ENCODE data around the gene SRD5A1. TPM values are rescaled to one million over a fixed set of nuclear protein-coding genes. Genes with fewer than 3 reads are reported as not detected.
"Not testable (repeated sequence)": the region's sequence is repeated elsewhere in the genome, so short reads cannot be mapped to it uniquely, and the experiment has no call there.

The SRD5A1 gene
- total RNA-seq, 4 donors from 2014 or later, result 34.1 to 126 (median 80.1) TPM

- Histone ChIP-seq H3K4me1 (peaks cover 8 to 63% (median 17%) of the 10 kb centered on the region in 3 donors), H3K27ac (peak overlapping the region; percentile 88 to 96 (median 91)), H3K9me3 (no peaks in the 10 kb centered on the region), H3K36me3 (peaks cover 0 to 10% (median 0%) of the 10 kb centered on the region in 3 donors), H3K4me3 (no peak overlapping the region), H3K27me3 (no peaks in the 10 kb centered on the region)
- intact Hi-C loops (cut with DNase I), result loop anchor here (5.0 kb wide), 1 partner anchor 74 kb away; the partner anchor contains the start of gene TENT4A
- 30 to 52% methylated on average over 4 of the region's 4 CpGs for WGBS, 2 donors
- DNase-seq, result no peak
- TF ChIP-seq CTCF (IDR thresholded peaks at IDR 0.05), result no peak
- TF ChIP-seq POLR2A (IDR thresholded peaks at IDR 0.05), result no peak
Observed at GRCh38 chr5:6638236-6638635, 5.0 kb downstream of the SRD5A1 start.

- no peaks in the 10 kb centered on the region for H3K9me3 ChIP-seq
- peaks cover 0 to 40% (median 6%) of the 10 kb centered on the region in 3 donors for H3K36me3 ChIP-seq
- no peak overlapping the region for H3K4me3 ChIP-seq
- intact Hi-C loops (cut with DNase I), result no loop called here
- H3K4me1 ChIP-seq, result peaks cover 0 to 24% (median 4%) of the 10 kb centered on the region in 3 donors
- 78 to 79% methylated on average over 1 of the region's 1 CpG for WGBS, 2 donors
- H3K27ac ChIP-seq, result no peak overlapping the region
- TF ChIP-seq CTCF (IDR thresholded peaks at IDR 0.05) (no peak), POLR2A (IDR thresholded peaks at IDR 0.05) (no peak)
- DNase-seq, result no peak
- H3K27me3 ChIP-seq, result no peaks in the 10 kb centered on the region
Observed at GRCh38 chr5:6642655-6643054, 9.4 kb downstream of the SRD5A1 start.

- Histone ChIP-seq H3K27ac (no peak overlapping the region), H3K9me3 (no peaks in the 10 kb centered on the region), H3K4me3 (no peak overlapping the region), H3K27me3 (no peaks in the 10 kb centered on the region), H3K36me3 (peaks cover 0 to 49% (median 6%) of the 10 kb centered on the region in 3 donors), H3K4me1 (peaks cover 0 to 18% (median 0%) of the 10 kb centered on the region in 3 donors)
- WGBS, 2 donors, result 54 to 83% methylated on average over 6 of the region's 6 CpGs
- DNase-seq, result no peak
- intact Hi-C loops (cut with DNase I), result no loop called here
- no peak for TF ChIP-seq POLR2A (IDR thresholded peaks at IDR 0.05)
- TF ChIP-seq CTCF (IDR thresholded peaks at IDR 0.05), result no peak
Observed at GRCh38 chr5:6644794-6645241, 11.6 kb downstream of the SRD5A1 start.

- WGBS, 2 donors, result 75 to 81% methylated on average over 10 to 11 of the region's 11 CpGs
- H3K27me3 ChIP-seq; H3K27ac ChIP-seq; DNase-seq; H3K9me3 ChIP-seq; H3K4me3 ChIP-seq; intact Hi-C loops (cut with DNase I): not testable (repeated sequence)
- Histone ChIP-seq H3K36me3 (peaks cover 0 to 49% (median 6%) of the 10 kb centered on the region in 3 donors), H3K4me1 (peaks cover 0 to 16% (median 0%) of the 10 kb centered on the region in 3 donors)
Observed at GRCh38 chr5:6645571-6646362, 12.5 kb downstream of the SRD5A1 start.

- Histone ChIP-seq H3K36me3 (peaks cover 0 to 59% (median 6%) of the 10 kb centered on the region in 3 donors), H3K27ac (no peak overlapping the region), H3K4me3 (no peak overlapping the region), H3K9me3 (no peaks in the 10 kb centered on the region), H3K27me3 (no peaks in the 10 kb centered on the region), H3K4me1 (peaks cover 0 to 16% (median 0%) of the 10 kb centered on the region in 3 donors)
- WGBS, 2 donors, result 80% methylated on average over 1 of the region's 10 CpGs; no CpG with 5 or more reads in 1 of the 2 donors
- no peak for DNase-seq
- TF ChIP-seq POLR2A (IDR thresholded peaks at IDR 0.05) (no peak), CTCF (IDR thresholded peaks at IDR 0.05) (no peak)
- intact Hi-C loops (cut with DNase I), result no loop called here
Observed at GRCh38 chr5:6649186-6649585, 15.9 kb downstream of the SRD5A1 start.
